Fibroblast of pulmonary artery (primary cell): ENCODE results near the gene FKBP10.
A peak's percentile ranks its signal among the peaks of the same experiment; 100 is the strongest.
"Not testable (repeated sequence)": the region's sequence is repeated elsewhere in the genome, so short reads cannot be mapped to it uniquely, and the experiment has no call there.

Source experiments
- DNase-seq: peaks from one replicate; pipeline ENCODE4 v3.0.0-alpha.2; 2010; ENCODE audit warnings: low read depth
- H3K4me3 ChIP-seq: replicated peaks from 2 replicates; pipeline ENCODE4 v1.5.1; 2011; ENCODE audit warnings: low read depth, mild to moderate bottlenecking, control low read depth, low read length, moderate library complexity
- CTCF ChIP-seq: IDR thresholded peaks from 2 replicates; pipeline ENCODE4 v1.5.1; 2011; ENCODE audit warnings: mild to moderate bottlenecking, control low read depth, low read length, inconsistent platforms; ENCODE audit errors: missing control alignments

The FKBP10 gene

GRCh38 chr17:41835800-41836549 lies 23.2 kb downstream of the FKBP10 start, which contains the start of gene NT5C3B:
NT5C3B (minus strand) TSS chr17:41836232; CDS start chr17:41836193, 39 bp downstream.
- TF ChIP-seq CTCF: no peak
- DNase-seq: peak; percentile 40
- H3K4me3 ChIP-seq: peak within 1 kb of the TSS; percentile 74

- TF ChIP-seq CTCF: no peak
- peak overlapping the region; percentile 74 for H3K4me3 ChIP-seq
- no peak for DNase-seq
Observed at GRCh38 chr17:41836550-41837196, 23.9 kb downstream of the FKBP10 start.

GRCh38 chr17:41837761-41838538 lies 25.1 kb downstream of the FKBP10 start, which contains the start of gene KLHL10:
KLHL10 (plus strand) TSS chr17:41837825; CDS start chr17:41837933, 108 bp downstream.
- no peak within 1 kb of the TSS for H3K4me3 ChIP-seq
- peak; percentile 20 for DNase-seq
- no peak for TF ChIP-seq CTCF

- not testable (repeated sequence) for H3K4me3 ChIP-seq, DNase-seq
Observed at GRCh38 chr17:41839448-41839847, 26.6 kb downstream of the FKBP10 start.

GRCh38 chr17:41840781-41841180 lies 28.0 kb downstream of the FKBP10 start:
- H3K4me3 ChIP-seq, DNase-seq: not testable (repeated sequence)

- no peak for TF ChIP-seq CTCF
- DNase-seq: no peak
Observed at GRCh38 chr17:41844971-41845370, 32.2 kb downstream of the FKBP10 start.

GRCh38 chr17:41848788-41849187 lies 36.0 kb downstream of the FKBP10 start:
- DNase-seq: no peak

More at GRCh38 chr17:41844971-41845370, 32.2 kb downstream of the FKBP10 start:
- H3K4me3 ChIP-seq: no peak overlapping the region

More at GRCh38 chr17:41848788-41849187, 36.0 kb downstream of the FKBP10 start:
- TF ChIP-seq CTCF: no peak
- H3K4me3 ChIP-seq: no peak overlapping the region
